GM23338 (cell line): ENCODE results near the gene CKLF.
A peak's percentile ranks its signal among the peaks of the same experiment; 100 is the strongest.

Source experiments
- CREB1 ChIP-seq: fragments of 250-450 bp; sonication (Bioruptor Pico); IDR thresholded peaks from 2 replicates; pipeline ENCODE4 v1.5.0; 2020; ENCODE audit warnings: low read depth, mild to moderate bottlenecking, moderate library complexity
- CTCF ChIP-seq, 2 experiments: fragments of 200-600 bp in 1 of 2; sonication (generic) in 1 of 2; conservative IDR thresholded peaks; 2 replicates each; pipeline versions ENCODE4 v1.5.1 to v1.6.1; 2016 to 2017; ENCODE audit warnings: antibody characterized with exemption in 2 of 2, low read depth in 2 of 2, mild to moderate bottlenecking in 2 of 2, moderate library complexity in 1 of 2
- EZH2 ChIP-seq: fragments of 200-600 bp; sonication (generic); IDR thresholded peaks from one replicate; pipeline ENCODE4 v1.8.0; 2017; ENCODE audit warnings: antibody characterized with exemption, mild to moderate bottlenecking, low read depth; ENCODE audit not compliant: unreplicated experiment
- EZH2phosphoT487 ChIP-seq: fragments of 200-600 bp; sonication (generic); IDR thresholded peaks from one replicate; pipeline ENCODE4 v1.8.1; 2018; ENCODE audit warnings: antibody characterized with exemption; ENCODE audit not compliant: unreplicated experiment
- JUNB ChIP-seq: IDR thresholded peaks from one replicate; pipeline ENCODE4 v1.6.1; 2016; ENCODE audit warnings: antibody characterized with exemption; ENCODE audit not compliant: unreplicated experiment
- NANOG ChIP-seq: IDR thresholded peaks from 2 replicates; pipeline ENCODE4 v1.6.1; 2016; ENCODE audit warnings: antibody characterized with exemption, borderline replicate concordance
- POLR2AphosphoS5 ChIP-seq: IDR thresholded peaks from 2 replicates; pipeline ENCODE4 v1.6.1; 2016; ENCODE audit warnings: antibody characterized with exemption, low read depth
- ZNF114 ChIP-seq: fragments of 250-450 bp; sonication (Bioruptor Pico); IDR thresholded peaks from 2 replicates; pipeline ENCODE4 v1.5.0; 2020; ENCODE audit warnings: mild to moderate bottlenecking, moderate library complexity
- TF ChIP-seq, protein P1 (sequence below): IDR thresholded peaks from one replicate; pipeline ENCODE4 v1.6.1; 2018; ENCODE audit warnings: antibody characterized with exemption; ENCODE audit not compliant: unreplicated experiment

- TF ChIP-seq CTCF (conservative IDR thresholded peaks at IDR 0.05; ENCODE audit: low read depth in 2 of 2) (peak; percentile 16 to 35; a peak in 1 of 4 replicates), POLR2AphosphoS5 (no peak), JUNB (no peak), EZH2 (no peak), ZNF114 (CRISPR knock-in tag) (no peak), CREB1 (CRISPR knock-in tag) (no peak), EZH2phosphoT487 (no peak), NANOG (no peak)
- TF ChIP-seq, protein P1, sequence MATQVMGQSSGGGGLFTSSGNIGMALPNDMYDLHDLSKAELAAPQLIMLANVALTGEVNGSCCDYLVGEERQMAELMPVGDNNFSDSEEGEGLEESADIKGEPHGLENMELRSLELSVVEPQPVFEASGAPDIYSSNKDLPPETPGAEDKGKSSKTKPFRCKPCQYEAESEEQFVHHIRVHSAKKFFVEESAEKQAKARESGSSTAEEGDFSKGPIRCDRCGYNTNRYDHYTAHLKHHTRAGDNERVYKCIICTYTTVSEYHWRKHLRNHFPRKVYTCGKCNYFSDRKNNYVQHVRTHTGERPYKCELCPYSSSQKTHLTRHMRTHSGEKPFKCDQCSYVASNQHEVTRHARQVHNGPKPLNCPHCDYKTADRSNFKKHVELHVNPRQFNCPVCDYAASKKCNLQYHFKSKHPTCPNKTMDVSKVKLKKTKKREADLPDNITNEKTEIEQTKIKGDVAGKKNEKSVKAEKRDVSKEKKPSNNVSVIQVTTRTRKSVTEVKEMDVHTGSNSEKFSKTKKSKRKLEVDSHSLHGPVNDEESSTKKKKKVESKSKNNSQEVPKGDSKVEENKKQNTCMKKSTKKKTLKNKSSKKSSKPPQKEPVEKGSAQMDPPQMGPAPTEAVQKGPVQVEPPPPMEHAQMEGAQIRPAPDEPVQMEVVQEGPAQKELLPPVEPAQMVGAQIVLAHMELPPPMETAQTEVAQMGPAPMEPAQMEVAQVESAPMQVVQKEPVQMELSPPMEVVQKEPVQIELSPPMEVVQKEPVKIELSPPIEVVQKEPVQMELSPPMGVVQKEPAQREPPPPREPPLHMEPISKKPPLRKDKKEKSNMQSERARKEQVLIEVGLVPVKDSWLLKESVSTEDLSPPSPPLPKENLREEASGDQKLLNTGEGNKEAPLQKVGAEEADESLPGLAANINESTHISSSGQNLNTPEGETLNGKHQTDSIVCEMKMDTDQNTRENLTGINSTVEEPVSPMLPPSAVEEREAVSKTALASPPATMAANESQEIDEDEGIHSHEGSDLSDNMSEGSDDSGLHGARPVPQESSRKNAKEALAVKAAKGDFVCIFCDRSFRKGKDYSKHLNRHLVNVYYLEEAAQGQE = no peak
Observed at GRCh38 chr16:66511602-66512271, 40.6 kb upstream of the CKLF start.
